Nephron progenitor cell (in vitro differentiated cells): ENCODE results near the gene PHF21B.

Experiments
- DNase-seq: peaks from one replicate; pipeline ENCODE4 v3.0.0; 2021
- H3K27ac Mint-ChIP-seq: 2 replicates; pipeline ENCODE4 v1.8.0; 2021; ENCODE audit warnings: mild to moderate bottlenecking, moderate library complexity, mixed read lengths
- H3K27me3 Mint-ChIP-seq: 2 replicates; pipeline ENCODE4 v1.8.0; 2021; ENCODE audit warnings: mild to moderate bottlenecking, low read depth, mixed read lengths; ENCODE audit not compliant: poor library complexity
- H3K36me3 Mint-ChIP-seq: 2 replicates; pipeline ENCODE4 v1.8.0; 2021; ENCODE audit warnings: low read depth, mixed read lengths
- H3K4me1 Mint-ChIP-seq: 2 replicates; pipeline ENCODE4 v1.8.0; 2021; ENCODE audit warnings: mixed read lengths
- H3K4me3 Mint-ChIP-seq: 2 replicates; pipeline ENCODE4 v1.8.0; 2021; ENCODE audit warnings: mild to moderate bottlenecking, moderate library complexity, mixed read lengths
- H3K9me3 Mint-ChIP-seq: 2 replicates; pipeline ENCODE4 v1.8.0; 2021; ENCODE audit warnings: mild to moderate bottlenecking, moderate library complexity, mixed read lengths
- TF ChIP-seq, protein P1 (sequence below): fragments of 200-600 bp; sonication (generic); IDR thresholded peaks from 2 replicates; pipeline ENCODE4 v1.5.0; 2021; ENCODE audit warnings: antibody characterized with exemption

PHF21B gene

DNA sequence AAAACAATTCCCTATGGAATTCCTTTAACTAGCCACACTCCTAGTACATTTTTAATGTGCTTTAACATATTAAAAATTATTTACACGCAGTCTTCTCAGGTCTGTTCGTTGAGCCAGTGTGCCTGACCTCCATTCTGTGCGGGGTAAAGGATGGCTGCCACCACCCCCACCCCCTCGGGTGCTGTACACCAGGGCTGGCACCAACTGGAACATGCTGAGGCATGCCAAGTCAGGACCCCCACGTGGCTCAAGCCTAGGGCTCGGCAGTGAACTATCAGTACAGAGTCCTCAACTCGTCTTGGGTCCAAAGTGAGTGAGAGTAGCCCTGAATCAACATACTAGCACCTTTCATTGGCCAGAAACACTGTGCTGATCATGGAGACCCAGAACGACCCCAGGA lies 32.5 kb upstream of the PHF21B start:
- Mint-ChIP-seq H3K4me1 (peaks cover 39% of the 10 kb centered on the region), H3K27ac (no peak overlapping the region), H3K9me3 (peaks cover 30% of the 10 kb centered on the region), H3K27me3 (peaks cover 29% of the 10 kb centered on the region), H3K36me3 (no peaks in the 10 kb centered on the region), H3K4me3 (no peak overlapping the region)
- DNase-seq: no peak
- TF ChIP-seq, protein P1, sequence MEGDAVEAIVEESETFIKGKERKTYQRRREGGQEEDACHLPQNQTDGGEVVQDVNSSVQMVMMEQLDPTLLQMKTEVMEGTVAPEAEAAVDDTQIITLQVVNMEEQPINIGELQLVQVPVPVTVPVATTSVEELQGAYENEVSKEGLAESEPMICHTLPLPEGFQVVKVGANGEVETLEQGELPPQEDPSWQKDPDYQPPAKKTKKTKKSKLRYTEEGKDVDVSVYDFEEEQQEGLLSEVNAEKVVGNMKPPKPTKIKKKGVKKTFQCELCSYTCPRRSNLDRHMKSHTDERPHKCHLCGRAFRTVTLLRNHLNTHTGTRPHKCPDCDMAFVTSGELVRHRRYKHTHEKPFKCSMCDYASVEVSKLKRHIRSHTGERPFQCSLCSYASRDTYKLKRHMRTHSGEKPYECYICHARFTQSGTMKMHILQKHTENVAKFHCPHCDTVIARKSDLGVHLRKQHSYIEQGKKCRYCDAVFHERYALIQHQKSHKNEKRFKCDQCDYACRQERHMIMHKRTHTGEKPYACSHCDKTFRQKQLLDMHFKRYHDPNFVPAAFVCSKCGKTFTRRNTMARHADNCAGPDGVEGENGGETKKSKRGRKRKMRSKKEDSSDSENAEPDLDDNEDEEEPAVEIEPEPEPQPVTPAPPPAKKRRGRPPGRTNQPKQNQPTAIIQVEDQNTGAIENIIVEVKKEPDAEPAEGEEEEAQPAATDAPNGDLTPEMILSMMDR: no peak

DNA sequence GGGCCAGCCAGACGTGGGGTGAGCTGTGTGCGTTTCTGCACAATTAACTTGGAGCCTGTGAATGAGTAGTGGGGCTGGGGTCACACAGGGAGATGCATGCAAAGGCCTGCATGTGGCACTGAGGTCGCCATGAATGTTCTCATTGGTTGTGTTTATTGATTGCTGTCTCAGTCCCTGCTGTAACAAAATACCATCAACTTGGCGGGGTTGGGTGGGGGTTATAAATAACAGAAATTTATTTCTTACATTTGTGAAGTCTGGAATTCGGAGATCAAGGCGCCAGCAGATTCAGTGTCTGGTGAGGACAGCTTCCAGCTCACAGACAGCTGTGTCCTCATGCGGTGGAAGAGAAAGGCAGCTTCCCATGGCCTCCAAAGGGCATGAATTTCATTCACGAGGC lies 29.3 kb upstream of the PHF21B start:
- TF ChIP-seq, protein P1: no peak
- Mint-ChIP-seq H3K27ac (peak overlapping the region; percentile 22), H3K4me1 (peaks cover 29% of the 10 kb centered on the region), H3K9me3 (peaks cover 19% of the 10 kb centered on the region), H3K4me3 (no peak overlapping the region), H3K27me3 (peaks cover 33% of the 10 kb centered on the region), H3K36me3 (no peaks in the 10 kb centered on the region)
- no peak for DNase-seq

DNA sequence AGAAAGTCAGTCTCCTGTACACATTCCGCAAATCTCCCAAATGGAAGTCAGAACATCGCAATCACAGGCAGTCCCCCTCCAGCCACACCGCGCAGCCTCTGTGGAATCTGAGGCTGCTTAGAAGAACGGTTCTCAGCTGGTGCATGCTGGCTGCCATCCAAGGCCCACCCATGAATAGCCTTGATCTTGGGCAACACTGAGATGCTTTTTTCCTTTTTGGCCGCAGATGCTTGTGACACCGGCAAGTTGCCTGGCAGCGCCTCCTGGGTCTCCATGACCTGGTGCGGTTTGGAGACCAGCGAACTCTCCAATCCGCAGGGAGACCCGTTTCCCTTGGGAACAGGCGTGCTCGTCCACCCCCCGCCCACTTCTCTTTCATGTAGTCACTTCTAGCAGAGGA lies 26.3 kb upstream of the PHF21B start:
- Mint-ChIP-seq H3K27me3 (peaks cover 47% of the 10 kb centered on the region), H3K4me1 (peaks cover 25% of the 10 kb centered on the region), H3K9me3 (peaks cover 5% of the 10 kb centered on the region), H3K27ac (peak overlapping the region; percentile 42), H3K36me3 (no peaks in the 10 kb centered on the region), H3K4me3 (no peak overlapping the region)
- DNase-seq: no peak
- TF ChIP-seq, protein P1: no peak

DNA sequence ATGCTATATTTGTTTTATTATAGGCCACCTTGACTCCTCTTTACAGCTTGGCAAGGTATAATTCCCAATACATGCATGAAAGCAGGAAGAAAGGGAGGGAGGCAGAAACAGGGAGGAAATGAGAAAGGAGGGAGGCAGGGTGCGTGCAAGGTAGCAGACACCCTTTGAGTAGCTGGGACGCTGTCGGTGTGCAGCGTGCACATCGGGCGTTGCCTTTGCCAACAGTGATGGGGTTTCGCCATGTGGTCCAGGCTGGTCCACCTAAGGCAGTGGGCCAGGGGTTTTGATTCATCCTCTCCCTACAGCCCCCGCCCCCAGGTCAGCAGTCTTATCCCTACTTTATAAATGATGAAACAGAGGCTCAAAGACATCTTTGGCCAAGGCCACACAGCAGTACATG lies 25.0 kb upstream of the PHF21B start:
- DNase-seq: no peak
- Mint-ChIP-seq H3K27ac (no peak overlapping the region), H3K9me3 (peaks cover 5% of the 10 kb centered on the region), H3K4me1 (peaks cover 18% of the 10 kb centered on the region), H3K4me3 (no peak overlapping the region), H3K27me3 (peaks cover 40% of the 10 kb centered on the region), H3K36me3 (no peaks in the 10 kb centered on the region)
- TF ChIP-seq, protein P1: no peak

DNA sequence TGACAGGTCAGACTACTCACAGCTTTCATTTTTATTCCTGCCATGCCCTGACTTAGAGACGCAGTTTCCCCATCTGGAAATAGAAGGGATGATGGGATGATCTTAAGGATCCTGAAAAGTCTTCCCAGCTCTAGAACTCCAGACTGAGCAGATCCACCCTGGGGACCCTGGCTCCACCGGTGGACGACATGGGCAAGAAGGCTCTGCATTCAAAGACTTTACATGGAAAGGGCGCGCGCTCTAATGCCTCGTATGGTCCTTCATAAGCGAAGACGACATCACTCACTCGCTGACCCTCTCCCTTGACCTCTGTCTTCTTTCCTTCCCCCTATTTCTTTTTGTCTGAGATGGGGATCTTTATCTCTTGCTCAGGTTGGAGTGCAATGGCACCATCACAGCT lies 24.4 kb upstream of the PHF21B start:
- peaks cover 20% of the 10 kb centered on the region for H3K4me1 Mint-ChIP-seq
- DNase-seq: no peak
- TF ChIP-seq, protein P1: no peak
- H3K36me3 Mint-ChIP-seq: no peaks in the 10 kb centered on the region
- peak overlapping the region; percentile 24 for H3K27ac Mint-ChIP-seq
- no peak overlapping the region for H3K4me3 Mint-ChIP-seq
- H3K27me3 Mint-ChIP-seq: peaks cover 45% of the 10 kb centered on the region
- peaks cover 5% of the 10 kb centered on the region for H3K9me3 Mint-ChIP-seq

DNA sequence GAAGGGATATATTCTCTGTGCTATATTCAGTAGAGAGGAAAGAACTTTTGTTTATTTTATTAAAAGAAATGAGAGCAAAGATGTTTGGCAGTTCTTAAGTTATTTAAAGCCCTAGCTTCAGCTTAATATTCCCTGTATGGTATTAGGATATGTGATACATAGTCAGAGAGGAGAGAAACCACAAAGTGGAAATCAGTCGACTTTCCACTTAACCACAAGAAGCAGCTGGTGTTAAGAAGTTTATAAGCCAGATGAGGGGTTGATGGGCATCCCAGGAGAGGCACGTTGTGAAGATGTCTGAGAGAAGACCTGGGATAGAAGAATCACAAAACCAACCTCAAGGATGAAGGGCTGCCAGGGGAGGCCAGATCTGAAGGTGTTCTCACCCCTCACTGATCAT lies 23.3 kb upstream of the PHF21B start:
- peaks cover 5% of the 10 kb centered on the region for H3K9me3 Mint-ChIP-seq
- no peak overlapping the region for H3K27ac Mint-ChIP-seq
- peaks cover 53% of the 10 kb centered on the region for H3K27me3 Mint-ChIP-seq
- TF ChIP-seq, protein P1: no peak
- H3K36me3 Mint-ChIP-seq: no peaks in the 10 kb centered on the region
- H3K4me3 Mint-ChIP-seq: no peak overlapping the region
- peaks cover 10% of the 10 kb centered on the region for H3K4me1 Mint-ChIP-seq
- DNase-seq: no peak
